Breast epithelium (tissue), 4 donors: ENCODE measurements around the gene GUCY2D. TPM values are rescaled to one million over a fixed set of nuclear protein-coding genes. Genes with fewer than 3 reads are reported as not detected.

Source experiments
- DNase-seq, 2 donors: peaks; one replicate each; pipeline ENCODE4 v3.0.0-alpha.2; 2019; ENCODE audit warnings: low spot score in 2 of 2
- H3K27ac ChIP-seq, 2 donors: fragments of 200-600 bp; sonication (generic) in 1 of 2; one replicate each; pipeline ENCODE4 v1.5.1; 2016 to 2019; ENCODE audit warnings: mild to moderate bottlenecking in 1 of 2
- H3K27me3 ChIP-seq, 2 donors: fragments of 200-600 bp; sonication (generic) in 1 of 2; one replicate each; pipeline versions ENCODE4 v1.5.1 to v1.6.0; 2017 to 2019; ENCODE audit warnings: control low read depth in 1 of 2, mild to moderate bottlenecking in 1 of 2
- H3K36me3 ChIP-seq: fragments of 200-600 bp; one replicate; pipeline ENCODE4 v1.5.1; 2019
- H3K4me1 ChIP-seq, 2 donors: fragments of 200-600 bp; sonication (generic); one replicate each; pipeline ENCODE4 v1.5.1; 2016 to 2019; ENCODE audit warnings: control low read depth in 1 of 2
- H3K4me3 ChIP-seq, 3 donors: fragments of 200-600 bp; sonication (generic); 1 replicate in 2 of 3; 2 replicates in 1 of 3; pipeline ENCODE4 v1.5.1; 2016 to 2019; ENCODE audit warnings: mild to moderate bottlenecking in 3 of 3, moderate library complexity in 2 of 3
- H3K9me3 ChIP-seq, 2 donors: fragments of 200-600 bp; sonication (generic) in 1 of 2; one replicate each; pipeline ENCODE4 v1.5.1; 2016 to 2019; ENCODE audit warnings: control low read depth in 1 of 2
- POLR2A ChIP-seq: fragments of 450-650 bp; IDR thresholded peaks from one replicate; pipeline ENCODE4 v1.6.1; 2016; ENCODE audit warnings: antibody characterized with exemption, mild to moderate bottlenecking, moderate library complexity
- POLR2AphosphoS5 ChIP-seq, 3 donors: sonication (generic); formaldehyde crosslinking; IDR thresholded peaks; one replicate each; pipeline ENCODE4 v1.6.1; 2017; ENCODE audit warnings: antibody characterized with exemption in 3 of 3
- intact Hi-C: fragments of 100-400 bp; cut with DNase I; formaldehyde crosslinking; loops from one replicate; pipeline ENCODE4 v1.15.1; 2023; ENCODE audit warnings: low total_unique reads
- total RNA-seq, 3 donors: library from RNA; depleted of rRNA; stranded (reverse); fragments of >200 nt; gene quantifications; one replicate each; pipeline ENCODE4 v1.1.0, GENCODE V29; 2016
- TF ChIP-seq, protein P1 (sequence below), 3 donors: fragments of 450-650 bp; IDR thresholded peaks; one replicate each; pipeline ENCODE4 v1.5.1; 2016 to 2017; ENCODE audit warnings: antibody characterized with exemption in 3 of 3, mild to moderate bottlenecking in 3 of 3, moderate library complexity in 3 of 3

The GUCY2D gene
- total RNA-seq, 3 donors from 2014 or later = 0.15 TPM; not detected in 2

DNA sequence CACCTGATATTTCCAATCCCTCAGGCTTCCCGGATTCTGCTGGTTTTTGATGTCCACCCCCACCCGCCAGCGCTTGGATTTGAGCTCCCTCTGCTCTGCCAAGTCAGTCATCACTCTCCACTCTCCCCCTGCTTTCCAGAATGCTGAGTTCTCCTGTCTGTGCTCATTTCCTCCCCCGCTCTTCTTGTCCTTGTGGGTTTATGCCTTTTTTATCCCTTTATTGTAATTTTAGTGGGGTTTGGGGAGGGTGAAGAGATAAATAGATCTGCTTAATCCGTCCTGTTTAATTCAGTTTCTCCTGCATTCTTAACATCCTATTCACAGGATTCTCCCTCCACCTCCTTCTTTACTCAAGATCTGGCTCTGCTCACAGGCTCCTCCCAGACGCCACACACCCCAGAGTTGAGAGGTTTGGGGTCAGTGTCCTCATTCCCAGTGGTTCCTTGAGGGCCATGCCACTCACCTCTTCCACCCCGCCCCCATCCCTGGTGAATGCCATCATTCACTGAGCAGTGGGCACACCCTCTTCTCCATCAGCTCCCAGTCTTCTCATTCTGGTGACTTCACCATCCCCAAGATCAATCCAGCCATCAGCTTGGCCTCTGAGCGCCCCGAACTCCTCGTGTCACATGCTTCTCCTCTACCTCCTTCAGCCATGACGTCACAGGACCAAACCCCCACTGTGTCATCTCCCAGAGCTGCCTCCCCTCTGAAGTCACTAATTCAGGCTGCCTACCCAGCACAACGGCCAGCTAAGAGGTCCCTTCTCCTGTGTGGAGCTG, 15.1 kb upstream of the GUCY2D start:
- intact Hi-C loops = no loop called here
- H3K4me1 ChIP-seq = no peaks in the 10 kb centered on the region
- no peak overlapping the region for H3K27ac ChIP-seq
- TF ChIP-seq POLR2AphosphoS5 (IDR thresholded peaks at IDR 0.05) = no peak
- TF ChIP-seq, protein P1, sequence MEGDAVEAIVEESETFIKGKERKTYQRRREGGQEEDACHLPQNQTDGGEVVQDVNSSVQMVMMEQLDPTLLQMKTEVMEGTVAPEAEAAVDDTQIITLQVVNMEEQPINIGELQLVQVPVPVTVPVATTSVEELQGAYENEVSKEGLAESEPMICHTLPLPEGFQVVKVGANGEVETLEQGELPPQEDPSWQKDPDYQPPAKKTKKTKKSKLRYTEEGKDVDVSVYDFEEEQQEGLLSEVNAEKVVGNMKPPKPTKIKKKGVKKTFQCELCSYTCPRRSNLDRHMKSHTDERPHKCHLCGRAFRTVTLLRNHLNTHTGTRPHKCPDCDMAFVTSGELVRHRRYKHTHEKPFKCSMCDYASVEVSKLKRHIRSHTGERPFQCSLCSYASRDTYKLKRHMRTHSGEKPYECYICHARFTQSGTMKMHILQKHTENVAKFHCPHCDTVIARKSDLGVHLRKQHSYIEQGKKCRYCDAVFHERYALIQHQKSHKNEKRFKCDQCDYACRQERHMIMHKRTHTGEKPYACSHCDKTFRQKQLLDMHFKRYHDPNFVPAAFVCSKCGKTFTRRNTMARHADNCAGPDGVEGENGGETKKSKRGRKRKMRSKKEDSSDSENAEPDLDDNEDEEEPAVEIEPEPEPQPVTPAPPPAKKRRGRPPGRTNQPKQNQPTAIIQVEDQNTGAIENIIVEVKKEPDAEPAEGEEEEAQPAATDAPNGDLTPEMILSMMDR (IDR thresholded peaks at IDR 0.05) = no peak
- TF ChIP-seq POLR2A = no peak
- H3K36me3 ChIP-seq = no peaks in the 10 kb centered on the region
- DNase-seq = no peak
- H3K9me3 ChIP-seq = no peaks in the 10 kb centered on the region
- H3K4me3 ChIP-seq = no peak overlapping the region
- H3K27me3 ChIP-seq = no peaks in the 10 kb centered on the region

DNA sequence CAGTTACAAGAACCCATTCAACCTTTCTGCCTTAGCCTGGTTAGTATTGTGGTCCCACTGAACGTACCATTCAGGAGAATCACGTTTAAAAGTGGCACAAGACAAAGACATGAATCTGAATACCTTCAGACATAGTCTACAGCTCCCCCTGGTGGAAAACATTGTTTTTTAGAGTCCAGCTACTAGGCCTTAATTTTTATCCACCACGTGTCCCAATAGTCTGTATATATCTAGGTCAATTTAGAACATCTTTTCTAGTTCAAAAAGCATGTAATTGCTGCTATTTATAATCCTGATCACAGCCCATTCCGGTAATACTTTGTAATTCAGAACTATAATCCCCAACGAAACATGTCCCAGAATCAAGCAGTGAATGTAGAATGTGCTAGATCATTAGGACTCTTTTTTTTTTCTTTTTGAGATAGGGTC, 13.7 kb upstream of the GUCY2D start:
- Histone ChIP-seq H3K36me3 (no peaks in the 10 kb centered on the region), H3K4me3 (no peak overlapping the region), H3K4me1 (no peaks in the 10 kb centered on the region), H3K27ac (no peak overlapping the region), H3K27me3 (no peaks in the 10 kb centered on the region), H3K9me3 (no peaks in the 10 kb centered on the region)
- intact Hi-C loops = no loop called here
- DNase-seq = no peak
- TF ChIP-seq POLR2A (no peak), POLR2AphosphoS5 (IDR thresholded peaks at IDR 0.05) (no peak)
- TF ChIP-seq, protein P1 (IDR thresholded peaks at IDR 0.05) = peak; percentile 40 to 87 (median 85)

DNA sequence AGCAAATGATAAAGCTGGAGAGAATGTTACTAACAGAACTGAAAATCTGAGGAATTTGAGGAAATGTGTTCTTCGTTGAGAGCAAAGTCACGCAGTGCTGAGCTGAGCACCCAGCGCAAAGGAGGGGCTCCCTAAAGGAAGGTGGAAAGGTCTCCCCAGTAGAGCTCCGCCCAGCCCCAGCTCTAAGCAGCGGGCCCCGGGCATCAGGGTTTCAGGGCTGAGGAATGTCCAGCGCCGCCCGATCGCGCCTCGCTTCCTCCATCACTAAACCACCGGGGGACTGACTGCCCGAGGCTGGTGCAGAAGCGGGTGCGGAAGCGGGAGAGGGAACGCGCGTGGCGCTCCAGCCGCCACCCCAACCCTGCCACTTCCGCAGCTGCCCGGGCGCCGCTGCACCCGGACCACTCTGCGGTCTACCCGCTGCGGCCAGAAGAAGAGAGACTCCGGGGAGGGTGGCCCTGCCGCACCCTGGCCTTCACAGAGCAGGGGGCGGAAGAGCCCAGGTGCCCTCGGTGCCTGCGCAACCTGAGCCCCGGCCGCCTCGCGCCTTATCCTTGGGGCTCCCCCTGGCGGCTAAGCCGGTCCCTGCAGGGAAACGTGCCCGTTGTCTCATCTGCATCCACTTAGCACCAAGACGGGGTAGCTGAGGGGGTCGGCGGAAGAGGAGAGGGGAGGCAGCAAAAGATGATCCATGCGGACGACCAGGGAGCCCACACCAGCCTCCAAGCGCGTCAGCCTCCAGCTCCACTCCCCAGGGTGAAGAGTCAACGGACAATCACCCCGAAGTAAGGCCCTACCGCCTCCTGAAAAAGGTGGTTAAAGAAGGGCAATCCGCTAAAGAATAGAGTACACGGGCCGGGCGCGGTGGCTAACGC, 12.4 kb upstream of the GUCY2D start:
- no peaks in the 10 kb centered on the region for H3K4me1 ChIP-seq
- H3K27ac ChIP-seq = peak overlapping the region; percentile 21 to 54
- H3K4me3 ChIP-seq = peak overlapping the region; percentile 50 to 69 (median 66)
- H3K9me3 ChIP-seq = no peaks in the 10 kb centered on the region
- peak; percentile 77 to 85 for DNase-seq
- intact Hi-C loops = no loop called here
- no peaks in the 10 kb centered on the region for H3K27me3 ChIP-seq
- TF ChIP-seq POLR2A = no peak
- TF ChIP-seq POLR2AphosphoS5 (IDR thresholded peaks at IDR 0.05) = peak in 1 of 3 donors; percentile 48
- TF ChIP-seq, protein P1 (IDR thresholded peaks at IDR 0.05) = peak; percentile 87 to 94 (median 91)
- no peaks in the 10 kb centered on the region for H3K36me3 ChIP-seq

DNA sequence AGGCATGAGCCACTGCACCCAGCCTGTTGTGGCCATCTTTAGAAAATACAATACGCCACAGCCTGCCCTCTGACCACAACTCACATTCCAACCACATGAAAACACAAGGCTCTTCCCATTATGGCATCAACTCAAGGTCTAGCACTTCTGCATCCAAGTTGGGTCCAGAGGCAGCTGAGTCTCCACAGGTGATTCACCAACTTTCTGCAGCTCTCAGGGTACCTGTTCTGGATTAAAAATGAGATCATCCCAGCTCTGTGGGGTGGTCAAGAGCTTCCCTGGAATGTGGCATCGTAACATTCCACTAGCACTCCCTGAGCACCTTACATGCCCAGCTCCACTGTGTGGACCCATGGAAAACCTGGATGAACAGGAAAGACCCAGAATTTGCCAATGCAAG, 9.9 kb upstream of the GUCY2D start:
- Histone ChIP-seq H3K9me3 (no peaks in the 10 kb centered on the region), H3K36me3 (no peaks in the 10 kb centered on the region), H3K4me1 (no peaks in the 10 kb centered on the region), H3K4me3 (no peak overlapping the region), H3K27ac (no peak overlapping the region), H3K27me3 (no peaks in the 10 kb centered on the region)
- TF ChIP-seq, protein P1 (IDR thresholded peaks at IDR 0.05) = no peak
- no peak for TF ChIP-seq POLR2AphosphoS5 (IDR thresholded peaks at IDR 0.05)
- TF ChIP-seq POLR2A = no peak
- intact Hi-C loops = no loop called here
- DNase-seq = peak in 1 of 2 donors; percentile 9

DNA sequence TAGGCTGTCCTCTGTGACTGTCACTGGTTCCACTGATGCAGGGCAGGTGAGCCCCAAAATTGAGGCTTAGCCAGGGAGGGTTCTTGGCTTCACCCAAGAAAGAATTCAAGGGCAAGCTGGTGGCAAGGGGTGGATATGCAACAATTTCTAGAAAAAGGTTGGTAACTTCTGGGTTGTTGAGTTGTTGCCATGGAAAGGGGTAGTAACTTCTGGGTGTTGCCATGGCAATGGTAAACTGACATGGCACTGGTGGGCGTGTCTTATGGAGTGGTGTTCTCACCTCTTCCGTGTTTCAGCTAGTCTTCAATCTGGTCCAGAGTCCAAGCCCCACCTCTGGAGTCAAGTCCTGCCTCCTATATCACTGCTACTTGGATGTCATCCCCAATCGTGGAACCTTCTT, 9.5 kb upstream of the GUCY2D start:
- Histone ChIP-seq H3K9me3 (no peaks in the 10 kb centered on the region), H3K36me3 (no peaks in the 10 kb centered on the region), H3K27me3 (no peaks in the 10 kb centered on the region), H3K4me3 (no peak overlapping the region), H3K4me1 (no peaks in the 10 kb centered on the region), H3K27ac (no peak overlapping the region)
- intact Hi-C loops = no loop called here
- TF ChIP-seq, protein P1 (IDR thresholded peaks at IDR 0.05) = no peak
- no peak for TF ChIP-seq POLR2AphosphoS5 (IDR thresholded peaks at IDR 0.05)
- TF ChIP-seq POLR2A = no peak
- DNase-seq = peak in 1 of 2 donors; percentile 33
